Smooth muscle cell (in vitro differentiated cells): ENCODE measurements around the gene VSIG10. TPM values are rescaled to one million over a fixed set of nuclear protein-coding genes. Genes with fewer than 3 reads are reported as not detected.

Experiments
- DNase-seq: peaks from one replicate; lab custom pipeline; 2025; ENCODE audit not compliant: unreplicated experiment; lab: John Stamatoyannopoulos, UW
- H2AFZ ChIP-seq: fragments of 200-600 bp; sonication (generic); 2 replicates; pipeline ENCODE4 v1.6.0; 2016; ENCODE audit warnings: antibody characterized with exemption, low read depth, mild to moderate bottlenecking
- H3F3A ChIP-seq: fragments of 200-600 bp; sonication (generic); 2 replicates; pipeline ENCODE4 v1.6.0; 2017; ENCODE audit warnings: antibody characterized with exemption, low read depth
- H3K27ac ChIP-seq: fragments of 200-600 bp; sonication (generic); 2 replicates; pipeline ENCODE4 v1.5.1; 2016; ENCODE audit warnings: low read depth, mild to moderate bottlenecking
- H3K27me3 ChIP-seq: fragments of 200-600 bp; sonication (generic); 2 replicates; pipeline ENCODE4 v1.6.1; 2016; ENCODE audit warnings: low read depth, mild to moderate bottlenecking
- H3K36me3 ChIP-seq: fragments of 200-600 bp; sonication (generic); 2 replicates; pipeline ENCODE4 v1.5.1; 2016; ENCODE audit warnings: low read depth
- H3K4me1 ChIP-seq: fragments of 200-600 bp; sonication (generic); 2 replicates; pipeline ENCODE4 v1.5.1; 2016; ENCODE audit warnings: low read depth
- H3K4me2 ChIP-seq: fragments of 200-600 bp; sonication (generic); 2 replicates; pipeline ENCODE4 v1.6.0; 2016; ENCODE audit warnings: mild to moderate bottlenecking
- H3K4me3 ChIP-seq: fragments of 200-600 bp; sonication (generic); 2 replicates; pipeline ENCODE4 v1.5.1; 2016; ENCODE audit warnings: mild to moderate bottlenecking
- H3K79me2 ChIP-seq: fragments of 200-600 bp; sonication (generic); 2 replicates; pipeline ENCODE4 v1.6.0; 2016; ENCODE audit warnings: low read depth, mild to moderate bottlenecking
- H3K9ac ChIP-seq: fragments of 200-600 bp; sonication (generic); 2 replicates; pipeline ENCODE4 v1.6.0; 2016; ENCODE audit warnings: low read depth
- H3K9me3 ChIP-seq: fragments of 200-600 bp; sonication (generic); replicated peaks from 2 replicates; pipeline ENCODE4 v1.5.1; 2016; ENCODE audit warnings: low read depth
- H4K20me1 ChIP-seq: fragments of 200-600 bp; sonication (generic); 2 replicates; pipeline ENCODE4 v1.6.0; 2016; ENCODE audit warnings: low read depth
- CTCF ChIP-seq: fragments of 200-600 bp; sonication (generic); IDR thresholded peaks from 2 replicates; pipeline ENCODE4 v1.5.1; 2017; ENCODE audit warnings: borderline replicate concordance, mild to moderate bottlenecking, antibody characterized with exemption; ENCODE audit not compliant: insufficient read depth, poor library complexity, severe bottlenecking
- WGBS: methylation state at CpG from one replicate; pipeline ENCODE4 v1.1.7; 2016; ENCODE audit warnings: low lambda C conversion rate; 5-methylcytosine and 5-hydroxymethylcytosine counted together
- polyA plus RNA-seq: library from polyadenylated mRNA; unstranded; fragments of >200 nt; fragmentation: Nextera tagmentation; extraction: Ambion mirVana; gene quantifications from 2 replicates; pipeline ENCODE4 v1.2.1, GENCODE V29; 2016
- total RNA-seq: library from RNA; depleted of rRNA; stranded (reverse); fragments of >200 nt; gene quantifications from 2 replicates; pipeline ENCODE4 v1.2.3, GENCODE V29; 2014

VSIG10 gene
- total and polyA plus RNA-seq, 2 experiments from 2014 or later, result 2.3 to 3.0 TPM

- Histone ChIP-seq H3K27ac (no peak overlapping the region), H3K27me3 (no peaks in the 10 kb centered on the region), H3K9me3 (no peaks in the 10 kb centered on the region), H3K79me2 (no peaks in the 10 kb centered on the region), H4K20me1 (no peaks in the 10 kb centered on the region), H3K9ac (no peak overlapping the region), H3K36me3 (peaks cover 8% of the 10 kb centered on the region), H3K4me3 (no peak overlapping the region), H3K4me1 (no peaks in the 10 kb centered on the region), H2AFZ (no peak overlapping the region), H3F3A (no peaks in the 10 kb centered on the region), H3K4me2 (no peak overlapping the region)
- DNase-seq, result no peak
- WGBS, result 90% methylated on average over 9 of the region's 9 CpGs
- no peak for TF ChIP-seq CTCF
Observed at GRCh38 chr12:118035190-118036041, 68.4 kb downstream of the VSIG10 start.

GRCh38 chr12:118034429-118035189, 69.2 kb downstream of the VSIG10 start:
- no peak overlapping the region for H3K4me2 ChIP-seq
- H3K4me3 ChIP-seq, result no peak overlapping the region
- H3K36me3 ChIP-seq, result peaks cover 8% of the 10 kb centered on the region
- H3K27ac ChIP-seq, result no peak overlapping the region
- no peaks in the 10 kb centered on the region for H3K79me2 ChIP-seq
- H3F3A ChIP-seq, result no peaks in the 10 kb centered on the region
- H3K9ac ChIP-seq, result no peak overlapping the region
- H3K4me1 ChIP-seq, result no peaks in the 10 kb centered on the region
- TF ChIP-seq CTCF, result peak; percentile 38
- H3K9me3 ChIP-seq, result no peaks in the 10 kb centered on the region
- H2AFZ ChIP-seq, result no peak overlapping the region
- DNase-seq, result no peak
- 92% methylated on average over 5 of the region's 5 CpGs for WGBS
- H3K27me3 ChIP-seq, result no peaks in the 10 kb centered on the region
- H4K20me1 ChIP-seq, result no peaks in the 10 kb centered on the region

GRCh38 chr12:118033902-118034301, 69.9 kb downstream of the VSIG10 start:
- TF ChIP-seq CTCF, result no peak
- Histone ChIP-seq H3K4me3 (no peak overlapping the region), H3K9ac (no peak overlapping the region), H3K27me3 (no peaks in the 10 kb centered on the region), H3K36me3 (peaks cover 8% of the 10 kb centered on the region), H2AFZ (no peak overlapping the region), H3K79me2 (no peaks in the 10 kb centered on the region), H3K9me3 (no peaks in the 10 kb centered on the region), H4K20me1 (no peaks in the 10 kb centered on the region), H3F3A (no peaks in the 10 kb centered on the region), H3K4me2 (no peak overlapping the region), H3K4me1 (no peaks in the 10 kb centered on the region), H3K27ac (no peak overlapping the region)
- WGBS, result 82% methylated on average over 5 of the region's 5 CpGs
- no peak for DNase-seq
